OCI-M2 (cell line): Measurements from ENCODE around the gene PLEKHA6.

Experiments
- DNase-seq: peaks from one replicate; lab custom pipeline; 2025; ENCODE audit not compliant: unreplicated experiment; lab: John Stamatoyannopoulos, UW

Gene PLEKHA6

GRCh38 chr1:204285436-204286305 is 74.1 kb downstream of the PLEKHA6 start:
- no peak for DNase-seq

DNA sequence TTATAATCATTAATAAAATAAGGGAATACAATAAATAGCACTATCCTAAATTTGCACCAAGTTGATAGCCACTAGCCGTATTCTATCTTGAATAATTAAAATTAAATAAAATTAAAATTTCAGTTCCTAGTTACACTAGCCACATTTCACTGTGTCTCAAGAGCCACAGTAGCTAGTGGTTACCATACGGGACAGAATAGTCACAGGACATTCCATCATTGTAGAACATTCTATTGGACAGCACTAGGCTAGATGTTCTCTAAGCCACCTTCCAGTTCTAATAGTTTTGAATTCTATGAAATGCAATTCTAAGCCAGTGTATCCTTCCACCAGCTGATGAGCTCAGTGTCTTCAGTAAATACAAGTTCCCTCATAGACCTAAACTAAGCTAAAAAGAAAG is 74.8 kb downstream of the PLEKHA6 start:
- DNase-seq, result no peak

GRCh38 chr1:204283711-204284651 is 75.7 kb downstream of the PLEKHA6 start:
- no peak for DNase-seq

DNA sequence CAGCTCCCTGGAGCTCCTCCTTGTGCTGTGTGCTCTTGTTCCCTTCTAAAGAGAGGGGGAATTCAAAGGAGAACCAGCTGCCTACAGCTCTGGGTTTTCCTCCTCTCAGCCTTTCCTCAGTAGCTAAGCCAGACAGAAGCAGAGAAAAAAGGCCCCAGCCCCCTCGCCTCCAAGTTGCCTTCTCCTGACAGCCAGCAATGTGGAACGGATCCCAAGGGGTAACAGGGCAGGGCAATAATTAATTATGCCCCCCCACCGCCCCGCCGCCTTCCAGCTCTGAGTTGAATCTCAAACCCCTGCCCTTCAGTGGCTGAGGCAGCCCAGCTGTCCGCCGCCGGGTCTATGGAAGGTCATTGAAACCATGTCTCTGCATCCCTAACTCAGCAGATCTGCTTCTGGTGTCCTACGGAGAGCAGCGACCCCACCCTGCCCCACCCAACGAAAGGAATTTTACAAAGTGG is 76.9 kb downstream of the PLEKHA6 start:
- no peak for DNase-seq

DNA sequence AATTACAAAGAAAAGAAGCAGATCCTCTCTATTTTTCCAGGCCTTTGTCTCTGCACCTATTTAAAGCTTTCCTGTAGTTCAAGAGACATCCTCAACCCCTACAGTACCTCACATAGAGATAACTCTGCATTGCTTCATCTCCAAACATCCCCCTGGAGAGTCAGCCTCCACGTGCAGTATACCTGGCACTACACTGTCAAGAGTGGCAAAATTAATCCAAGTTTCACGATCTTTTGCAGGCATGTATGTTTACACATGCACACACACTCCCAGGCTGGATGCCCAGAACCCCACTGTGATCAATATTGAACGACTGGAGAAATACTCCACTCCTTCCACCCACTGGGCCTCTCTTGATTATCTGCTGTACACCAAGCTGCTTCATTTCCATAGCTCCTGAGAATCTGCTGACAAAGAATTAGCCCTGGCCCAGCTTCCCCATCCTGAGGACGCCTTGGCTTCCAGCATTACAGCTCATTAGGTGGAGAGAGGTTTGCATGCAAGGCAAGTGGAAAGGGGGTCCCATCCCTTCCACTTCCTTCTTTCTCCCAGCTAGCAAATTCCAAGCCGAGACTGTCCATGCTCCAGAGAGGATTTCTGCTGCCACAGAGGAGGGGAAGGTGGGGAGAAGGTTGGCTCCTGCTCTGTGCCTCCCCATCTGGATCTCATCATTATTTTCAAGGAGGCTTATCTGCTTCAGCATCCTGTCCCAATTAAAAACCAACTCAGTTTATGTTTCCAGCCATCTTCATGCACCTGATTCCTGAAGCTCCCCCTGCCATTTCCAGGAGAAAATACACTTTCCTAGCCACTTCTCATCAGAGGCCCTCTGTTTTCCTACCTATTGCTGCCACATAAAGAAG is 79.4 kb downstream of the PLEKHA6 start:
- DNase-seq, result no peak

DNA sequence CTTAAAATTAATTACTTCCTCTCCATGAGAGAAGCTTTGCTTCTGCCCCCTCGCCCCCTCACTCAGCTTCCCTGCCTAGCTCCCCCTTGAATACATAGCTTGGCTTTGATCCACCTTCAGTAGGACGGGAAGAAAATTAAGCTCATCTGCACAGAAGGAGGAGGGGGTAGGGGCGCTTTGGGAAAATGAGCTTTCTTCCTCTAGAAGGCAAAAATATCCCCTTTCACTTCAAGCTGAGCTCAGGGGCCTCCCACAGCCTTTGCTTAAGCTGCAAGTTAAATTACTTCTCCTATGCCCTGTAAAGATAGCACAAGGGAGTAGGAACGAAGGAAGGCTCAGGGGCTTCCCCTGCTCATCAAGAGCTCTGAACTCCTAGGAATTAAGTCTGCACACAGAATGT is 80.8 kb downstream of the PLEKHA6 start:
- DNase-seq, result no peak

- DNase-seq, result no peak
These were observed 81.5 kb downstream of the PLEKHA6 start for GRCh38 chr1:204278251-204278650.

DNA sequence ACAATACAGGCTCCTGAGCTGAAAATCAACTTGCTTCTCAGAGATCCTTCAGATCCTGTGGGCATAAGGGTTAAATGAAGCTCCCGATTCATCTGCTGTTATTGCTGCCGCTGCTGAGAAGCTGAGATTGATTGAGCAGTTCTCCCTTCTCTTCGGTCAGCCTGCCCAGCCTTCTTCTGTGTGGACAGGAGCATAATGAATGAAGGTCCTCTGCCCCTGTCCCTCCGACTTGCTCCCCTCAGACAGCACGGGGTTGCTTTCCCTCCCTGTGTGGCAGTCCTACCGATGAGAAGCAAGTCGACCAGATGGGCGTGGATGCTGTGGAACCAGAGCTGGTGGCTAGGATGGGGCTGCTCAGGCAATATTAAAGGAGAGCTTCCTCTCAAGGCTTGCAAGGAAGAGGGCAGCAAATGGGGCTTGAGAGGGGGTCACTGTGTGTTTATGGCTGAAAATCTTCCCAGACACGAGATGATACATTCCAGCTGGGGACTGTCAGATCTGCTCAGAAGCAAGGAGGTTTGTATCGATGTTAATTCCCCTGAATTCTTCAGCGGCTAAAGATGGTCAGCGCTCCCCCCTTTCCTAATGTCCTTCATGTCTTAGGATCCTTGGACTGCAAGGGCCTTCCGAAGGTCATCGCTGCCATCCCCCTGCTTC is 82.0 kb downstream of the PLEKHA6 start:
- no peak for DNase-seq

GRCh38 chr1:204275695-204276370 is 83.9 kb downstream of the PLEKHA6 start:
- no peak for DNase-seq

DNA sequence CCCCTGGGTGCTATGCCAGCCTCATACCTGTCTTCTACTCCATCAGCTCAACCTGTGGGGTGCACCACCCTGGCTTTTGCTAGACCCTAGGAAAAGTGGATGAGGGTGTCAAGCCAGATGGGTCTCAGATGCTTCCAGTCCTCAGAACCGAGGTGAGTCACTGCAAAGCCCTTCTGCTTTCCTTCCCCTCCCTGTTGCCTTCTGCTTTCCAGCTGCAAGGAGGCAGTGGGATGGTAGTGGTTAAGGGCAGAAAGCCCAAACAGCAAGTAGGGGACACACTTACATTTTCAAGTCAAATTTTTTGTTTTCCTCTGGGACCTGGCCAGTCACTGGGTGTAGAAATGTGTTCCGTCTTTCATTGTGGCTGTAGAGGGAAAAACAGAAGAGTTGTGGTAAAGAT is 85.3 kb downstream of the PLEKHA6 start:
- DNase-seq, result no peak

- no peak for DNase-seq
These were observed 87.2 kb downstream of the PLEKHA6 start for GRCh38 chr1:204272505-204272904.

DNA sequence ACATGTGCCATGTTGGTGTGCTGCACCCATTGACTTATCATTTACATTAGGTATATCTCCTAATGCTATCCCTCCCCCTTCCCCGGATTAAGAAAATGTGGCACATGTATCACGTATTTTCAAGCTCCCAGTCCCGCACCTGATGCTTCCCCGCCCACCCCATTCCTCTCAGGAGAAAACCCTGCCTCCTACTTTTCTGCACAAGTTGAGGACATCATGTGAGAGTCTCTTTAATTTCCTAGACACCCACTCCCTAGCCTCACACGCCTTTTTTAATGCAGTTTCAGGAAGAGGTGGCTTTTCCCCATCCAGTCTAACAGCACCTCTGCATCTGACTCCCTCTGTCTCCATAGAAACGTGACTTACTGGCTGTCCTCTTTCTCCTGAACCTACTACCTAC is 87.8 kb downstream of the PLEKHA6 start:
- no peak for DNase-seq

DNA sequence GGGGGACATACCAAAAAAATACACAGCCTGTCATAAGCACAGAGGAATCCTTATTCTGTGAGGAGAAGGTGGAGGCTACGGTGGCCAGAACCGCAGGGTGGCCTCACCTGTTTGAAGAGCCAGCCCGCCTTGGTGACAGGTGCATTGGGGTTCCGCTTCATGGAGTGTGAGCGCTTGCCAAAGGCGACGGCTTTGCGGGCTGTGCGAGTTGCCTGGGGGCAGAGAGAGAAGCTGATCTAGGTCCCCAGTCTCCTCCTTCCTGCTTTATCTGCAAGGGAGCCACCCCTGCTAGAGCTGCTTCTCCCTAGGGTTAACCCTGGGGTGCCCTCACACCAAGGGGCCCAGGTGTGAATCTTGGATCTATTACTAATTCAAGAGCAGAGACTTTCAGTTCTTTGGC is 91.6 kb downstream of the PLEKHA6 start:
- no peak for DNase-seq

DNA sequence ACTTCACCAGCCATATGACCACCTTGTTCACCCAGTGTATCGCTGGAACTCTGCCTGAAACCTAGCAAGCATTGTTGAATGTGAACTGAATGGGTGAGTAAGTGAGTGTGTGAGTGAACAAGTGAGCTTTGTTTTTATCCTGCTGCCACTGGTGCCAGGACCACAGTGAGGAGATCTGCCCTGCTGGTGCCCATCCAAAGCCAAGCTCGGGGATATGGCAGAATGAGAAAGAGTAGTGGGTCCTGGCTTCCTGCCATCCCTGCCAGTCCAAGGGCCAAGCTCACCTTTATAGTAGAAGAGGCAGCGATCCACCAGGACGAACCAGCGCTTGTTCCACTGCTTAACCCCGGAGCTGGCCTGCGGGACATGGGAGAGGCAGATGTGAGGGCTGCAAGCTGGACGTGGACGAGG is 92.5 kb downstream of the PLEKHA6 start:
- DNase-seq, result no peak

- no peak for DNase-seq
These were observed 93.2 kb downstream of the PLEKHA6 start for GRCh38 chr1:204266504-204267034.

DNA sequence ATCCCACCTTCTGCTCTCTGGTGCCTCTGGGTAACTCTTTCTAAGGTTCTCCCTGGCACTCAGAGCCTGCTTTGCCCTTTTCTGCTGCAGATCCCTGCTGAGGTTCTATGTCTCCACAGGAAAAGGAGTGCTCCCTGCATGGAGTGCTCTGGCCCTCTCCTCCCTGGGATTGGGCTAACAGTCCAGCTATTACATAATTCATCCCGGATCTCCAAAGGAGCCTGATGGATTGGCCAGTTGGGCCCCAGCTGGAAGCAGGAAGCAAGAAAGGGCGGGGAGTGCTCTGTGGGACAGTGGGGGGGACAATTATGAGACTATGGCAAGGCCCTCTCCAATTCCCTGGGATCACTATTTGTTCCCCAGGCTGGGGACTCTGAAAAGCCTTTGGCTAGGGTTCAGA is 94.1 kb downstream of the PLEKHA6 start:
- no peak for DNase-seq

- DNase-seq, result no peak
These were observed 94.9 kb downstream of the PLEKHA6 start for GRCh38 chr1:204264805-204265204.

GRCh38 chr1:204263254-204263910 is 96.3 kb downstream of the PLEKHA6 start:
- no peak for DNase-seq
